ENCODE measurements around the gene PLSCR3. TPM values are rescaled to one million over a fixed set of nuclear protein-coding genes. Genes with fewer than 3 reads are reported as not detected.
A peak's percentile ranks its signal among the peaks of the same experiment; 100 is the strongest.

The PLSCR3 gene
- polyA plus RNA-seq, 1 donor = 27.8 TPM

DNA sequence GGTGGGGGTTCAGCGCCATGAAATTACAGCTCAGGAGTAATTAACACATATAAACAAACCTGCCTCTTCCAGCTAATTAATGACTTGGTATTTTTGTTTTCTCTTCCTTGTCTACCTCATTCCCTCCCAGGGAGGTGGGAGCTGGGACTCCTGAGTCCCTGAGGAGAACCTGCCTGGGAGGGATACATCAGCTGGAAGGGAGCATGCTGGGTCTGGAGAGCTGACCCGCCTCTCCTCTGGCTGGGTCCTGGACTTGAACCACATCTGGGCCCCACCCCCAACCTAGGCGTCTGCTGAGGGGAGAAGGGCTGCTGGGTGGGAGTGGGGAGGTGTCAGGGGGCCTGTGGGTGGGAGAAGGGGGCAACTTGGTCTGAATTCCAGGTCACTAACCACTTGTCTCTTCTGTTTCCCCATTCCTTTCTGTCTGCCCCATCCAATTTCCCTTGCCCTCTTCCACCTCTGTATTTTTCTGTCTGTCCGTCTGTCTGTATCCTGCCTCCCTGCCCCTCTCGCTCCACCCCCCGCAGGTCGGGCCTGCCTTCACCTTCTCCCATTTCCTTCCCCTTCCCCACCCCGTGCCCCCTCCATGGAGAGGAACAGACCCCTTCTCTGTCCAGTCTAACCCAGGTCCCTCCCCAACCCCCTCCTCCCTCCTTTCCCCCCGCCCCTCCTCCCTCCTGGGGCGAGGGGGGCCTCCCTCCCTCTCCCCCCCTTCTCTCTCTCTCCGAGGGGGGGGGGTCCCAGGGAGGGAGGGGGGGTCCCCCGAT, 13.3 kb upstream of the PLSCR3 start, which contains the start of gene NLGN2:
TSS of gene NLGN2 (plus strand) at position 361 of the 767 bp plus-strand sequence. CDS start 411 bp downstream, outside the sequence.
- DNase-seq = no peak

DNA sequence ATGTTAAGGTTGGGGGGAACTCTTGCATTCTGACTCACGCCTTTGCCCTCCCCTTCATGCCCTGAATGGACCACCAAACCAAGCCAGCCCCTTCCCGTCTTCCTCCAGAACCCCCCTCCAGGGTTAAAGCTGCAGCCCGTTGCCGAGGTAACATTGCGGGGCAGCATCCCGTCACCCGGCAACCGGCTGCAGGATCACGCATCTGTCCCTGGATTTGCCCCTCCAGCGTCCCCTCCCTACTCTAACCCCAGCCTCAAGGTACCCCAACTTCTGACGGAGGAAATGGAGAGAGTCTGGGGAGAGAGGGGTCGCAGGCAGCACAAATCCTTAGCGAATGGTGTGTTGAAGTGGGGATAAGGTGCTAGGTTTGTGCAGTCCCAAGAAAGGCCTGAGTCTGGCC, 12.8 kb upstream of the PLSCR3 start:
- DNase-seq = no peak

DNA sequence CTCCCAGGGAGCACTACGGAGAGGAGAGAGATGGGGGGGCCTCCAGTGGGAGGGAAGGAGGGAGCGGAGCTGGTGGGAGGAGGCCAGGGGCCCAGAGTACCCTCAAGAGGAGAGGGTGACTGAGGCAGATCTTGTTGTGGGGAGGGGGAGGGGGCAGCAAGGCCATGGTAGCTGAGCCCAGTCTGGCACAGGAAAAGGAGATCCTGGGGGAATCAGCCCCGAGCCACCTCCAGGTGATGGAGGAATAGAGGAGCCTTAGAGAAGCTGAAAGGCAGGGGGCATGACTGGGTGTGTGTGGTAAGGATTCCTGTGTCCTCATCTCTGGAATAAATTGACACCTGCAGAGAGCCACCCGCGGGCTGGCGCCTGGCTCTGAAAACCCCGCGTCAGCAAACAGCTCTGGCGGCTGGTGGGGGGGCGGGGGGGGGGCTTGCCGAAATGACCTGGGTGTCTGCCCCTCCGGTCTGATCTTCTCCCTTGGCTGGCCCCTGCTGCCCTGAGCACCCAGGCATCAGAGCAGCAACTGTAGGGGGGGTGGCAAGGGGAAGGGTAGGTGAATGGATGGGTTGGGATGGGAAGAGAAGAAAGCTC, 12.0 kb upstream of the PLSCR3 start:
- DNase-seq = no peak

DNA sequence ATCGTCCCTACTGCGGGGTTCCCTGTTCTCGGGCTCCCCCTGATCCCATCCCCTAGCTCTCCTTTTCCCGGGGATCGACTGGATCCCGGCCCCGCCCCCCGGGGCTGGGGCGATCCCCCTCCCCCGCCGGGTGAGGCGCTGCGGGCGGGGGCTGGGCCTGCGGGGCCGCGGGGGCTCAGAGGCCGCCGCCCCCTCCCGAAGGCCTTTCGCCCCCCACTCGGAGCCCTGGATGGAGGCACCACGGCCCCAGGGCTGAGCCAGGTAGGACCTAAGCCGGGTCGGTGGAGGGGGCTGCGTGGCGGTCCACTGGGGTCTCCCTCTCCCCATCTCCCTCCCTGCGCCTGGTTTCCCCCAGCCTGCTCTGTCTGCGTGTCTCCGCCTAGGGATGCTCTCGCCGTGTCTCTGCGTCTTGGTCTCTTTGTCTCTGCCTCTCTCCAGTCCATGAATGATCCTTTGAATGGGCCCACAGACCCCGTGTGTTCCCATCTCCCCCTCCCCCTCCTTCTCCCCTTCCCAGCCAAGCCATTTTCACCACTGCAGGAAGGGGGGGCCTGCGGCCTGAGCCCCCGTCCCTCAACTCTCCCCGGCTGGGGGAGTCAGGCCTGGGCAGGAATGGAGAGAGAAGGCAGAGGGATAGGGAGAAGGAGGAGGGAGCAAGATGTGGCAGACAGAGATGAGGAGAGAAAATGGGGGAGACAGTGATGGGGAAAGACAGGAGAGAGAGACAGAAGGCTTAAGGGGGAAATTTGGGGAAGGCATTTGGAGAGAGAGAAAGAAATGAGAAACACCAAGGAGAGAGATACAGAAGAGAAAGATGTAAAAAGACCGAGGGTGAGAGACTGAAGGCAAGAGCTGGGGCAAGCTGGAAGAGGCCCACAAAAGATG, 11.3 kb upstream of the PLSCR3 start:
- no peak for DNase-seq

DNA sequence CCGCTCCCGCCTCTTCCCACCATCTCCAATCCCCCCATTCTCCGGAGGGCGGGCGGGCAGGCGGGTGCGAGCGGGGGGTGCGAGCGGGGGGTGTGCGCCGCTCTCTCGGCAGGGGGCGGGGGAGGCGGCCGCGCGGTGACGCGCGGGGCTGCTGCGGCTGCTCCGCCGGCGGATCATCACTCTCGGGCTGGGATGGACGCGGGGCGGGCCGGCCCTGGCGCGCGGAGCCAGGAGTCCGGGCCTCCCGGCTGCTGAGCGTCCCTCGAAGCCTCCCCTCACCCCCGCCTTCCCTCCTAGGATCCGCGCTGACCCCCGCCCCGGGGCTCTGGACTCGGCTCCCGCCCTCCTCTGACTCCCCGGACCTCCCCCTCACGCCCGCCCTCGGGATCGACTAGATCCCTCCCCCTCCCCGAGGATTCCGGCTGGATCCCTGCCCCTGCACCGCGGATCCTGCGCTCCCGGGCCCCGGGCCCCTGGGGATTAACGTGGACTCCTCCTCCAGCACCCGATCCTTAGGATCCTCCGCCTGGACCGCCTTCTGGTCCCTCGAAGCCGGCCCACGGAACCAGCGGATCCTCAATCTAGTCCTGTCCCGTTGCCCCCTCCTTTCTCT, 10.5 kb upstream of the PLSCR3 start:
- DNase-seq = no peak

DNA sequence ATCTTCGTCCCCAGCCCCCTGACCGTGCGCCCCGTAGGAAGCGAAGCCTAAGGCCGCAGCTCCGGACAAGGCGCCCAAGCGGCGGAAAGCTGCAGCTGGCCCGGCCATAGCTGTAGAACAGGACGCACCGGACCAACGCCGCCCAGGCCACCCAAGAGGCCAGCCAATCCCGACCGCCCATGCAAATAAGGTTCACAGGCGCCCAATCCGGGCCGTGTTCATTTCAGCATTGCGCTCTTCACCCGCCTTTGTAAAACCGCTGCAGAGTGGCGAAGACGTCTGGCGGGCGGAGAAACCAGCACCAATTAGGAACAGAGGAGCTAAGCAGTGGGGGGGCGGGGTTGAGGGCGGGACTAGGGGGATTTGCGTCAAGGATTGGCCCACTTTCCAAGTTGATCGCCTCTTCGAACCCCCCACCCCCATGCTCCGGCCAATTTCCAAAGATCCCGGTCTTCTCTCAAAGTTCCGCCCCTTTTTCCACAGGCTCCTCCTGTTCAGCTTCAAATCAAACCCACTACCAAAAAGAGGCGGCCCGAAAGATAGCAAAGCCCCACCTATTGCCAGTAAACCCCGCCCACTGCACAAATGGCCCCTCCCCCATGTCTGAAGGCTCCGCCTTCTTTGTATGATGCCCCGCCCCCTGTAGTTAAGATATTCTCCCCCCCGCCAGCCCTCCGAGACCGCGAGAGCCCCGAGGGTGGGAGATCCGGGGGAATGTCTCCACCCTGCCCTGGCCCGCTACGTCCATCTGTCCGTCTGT, 9.8 kb upstream of the PLSCR3 start, which contains the start of gene TMEM256:
TSS of gene TMEM256 (minus strand) at position 121 of the 760 bp plus-strand sequence. CDS start at position 108, 13 bp downstream.
- DNase-seq = peak; percentile 99

DNA sequence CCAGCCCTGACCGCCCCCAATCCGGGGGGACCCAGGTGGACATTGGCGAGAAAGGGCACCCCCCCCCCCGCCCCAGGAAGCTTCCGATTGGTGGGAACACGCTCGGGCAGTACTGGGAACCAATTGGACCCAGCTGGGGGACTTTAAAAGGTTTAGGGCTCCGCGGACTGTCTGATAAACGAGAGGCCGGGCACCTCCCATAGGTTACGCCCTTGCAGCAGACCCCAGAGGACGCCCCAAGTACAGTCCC, 9.3 kb upstream of the PLSCR3 start:
- DNase-seq = no peak

DNA sequence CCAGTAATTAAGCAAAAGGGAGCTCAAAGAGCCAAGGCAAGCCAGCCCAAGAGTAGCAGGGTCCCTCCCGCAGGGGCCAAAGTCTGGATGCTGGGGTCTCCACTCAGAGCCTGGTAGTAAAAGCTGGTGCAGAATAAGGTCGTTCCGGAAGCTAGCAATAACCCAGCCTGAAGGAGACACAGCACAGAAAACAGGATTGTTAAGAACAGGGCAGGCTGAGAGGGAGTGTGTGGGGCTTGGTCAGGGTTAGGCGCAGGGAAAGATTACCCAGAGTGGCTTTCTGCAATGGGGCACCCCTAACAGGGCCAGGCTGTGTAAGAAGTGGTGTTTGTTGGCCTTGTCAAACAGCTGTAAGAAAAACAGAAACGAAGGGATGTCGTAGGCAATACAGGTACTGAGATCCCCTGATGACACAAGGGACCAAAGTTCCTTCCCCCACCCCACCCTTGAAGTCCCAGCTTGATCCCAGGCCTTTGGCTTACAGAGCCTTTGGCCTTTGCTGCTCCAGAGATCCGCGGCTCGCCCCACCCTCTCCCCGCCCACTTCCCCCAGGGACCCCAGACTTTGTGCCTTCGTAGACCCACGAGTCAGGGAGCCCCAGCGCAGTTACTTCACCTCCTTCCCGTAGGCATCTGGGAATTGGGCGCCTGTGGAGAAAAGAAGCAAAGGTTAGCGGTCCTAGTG, 8.9 kb upstream of the PLSCR3 start:
- no peak for DNase-seq

- DNase-seq = no peak
These were observed 4.3 kb upstream of the PLSCR3 start for GRCh38 chr17:7398612-7399011.

DNA sequence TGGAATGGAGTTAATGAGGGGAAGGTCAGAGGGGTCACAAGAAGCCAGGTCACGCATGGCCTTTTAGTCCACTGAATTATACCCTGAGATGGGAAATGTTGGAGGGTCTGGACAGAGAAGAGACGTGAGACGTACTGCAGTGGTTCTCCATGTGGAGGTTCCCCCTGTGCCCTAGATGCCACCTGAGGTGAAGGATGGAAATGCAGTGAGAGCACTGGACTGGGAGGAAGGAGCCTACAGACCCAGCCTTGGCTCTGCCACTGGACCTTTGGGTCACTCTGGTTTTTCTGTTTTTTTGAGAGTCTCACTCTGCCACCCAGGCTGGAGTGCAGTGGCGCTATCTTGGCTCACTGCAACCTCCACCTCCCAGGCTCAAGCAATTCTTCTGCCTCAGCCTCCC, 1.8 kb upstream of the PLSCR3 start:
- DNase-seq = no peak

- no peak for DNase-seq
These were observed 493 bp downstream of the PLSCR3 start for GRCh38 chr17:7393613-7394451.

- no peak for DNase-seq
These were observed 1.4 kb downstream of the PLSCR3 start for GRCh38 chr17:7392696-7393612.

DNA sequence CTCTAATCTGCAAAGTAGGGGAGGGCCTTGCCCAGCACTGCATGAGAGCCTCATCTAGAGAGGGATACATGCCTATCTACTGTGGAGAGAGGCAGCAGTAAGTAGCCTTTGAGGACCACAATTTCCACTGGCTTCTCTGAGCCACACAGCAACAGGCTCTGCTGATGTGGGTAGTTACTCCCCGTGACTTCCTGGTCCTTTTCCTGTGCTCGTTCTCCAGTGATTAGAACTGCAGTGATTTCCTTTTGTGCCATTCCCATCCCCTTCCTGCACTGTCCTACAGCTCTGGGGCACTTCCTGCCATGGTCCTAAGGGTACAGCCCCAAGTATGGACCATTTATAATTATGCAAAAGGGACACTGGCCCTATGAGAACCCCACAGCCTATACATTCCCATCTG, 3.0 kb downstream of the PLSCR3 start:
- DNase-seq = no peak

GRCh38 chr17:7389924-7390910, 4.1 kb downstream of the PLSCR3 start:
- no peak for DNase-seq

DNA sequence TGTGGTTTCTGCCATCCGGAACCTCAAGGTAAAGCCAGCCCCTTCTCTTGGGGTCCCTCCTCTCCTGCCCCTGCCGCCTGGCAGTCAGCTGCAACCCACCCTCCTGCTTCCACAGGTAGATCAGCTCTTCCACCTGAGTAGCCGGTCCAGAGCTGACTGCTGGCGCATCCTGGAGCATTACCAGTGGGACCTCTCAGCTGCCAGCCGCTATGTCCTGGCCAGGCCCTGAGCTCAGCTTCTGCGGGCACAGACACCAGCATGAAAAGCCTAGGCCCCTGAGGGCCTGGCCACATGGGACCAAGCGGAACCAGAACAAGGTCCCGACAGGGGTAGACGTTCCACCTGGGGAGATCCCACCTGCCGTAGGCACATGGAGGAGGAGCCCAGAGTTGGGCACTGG, 5.5 kb downstream of the PLSCR3 start:
- DNase-seq = no peak

GRCh38 chr17:7384489-7385081, 9.7 kb downstream of the PLSCR3 start:
- DNase-seq = no peak

GRCh38 chr17:7383742-7384488, 10.4 kb downstream of the PLSCR3 start:
- DNase-seq = no peak

Data from left kidney (tissue), 2 donors.